ENCODE data around the gene PODXL2.
A peak's percentile ranks its signal among the peaks of the same experiment; 100 is the strongest.
"Not testable (repeated sequence)": the region's sequence is repeated elsewhere in the genome, so short reads cannot be mapped to it uniquely, and the experiment has no call there.

Gene PODXL2

DNA sequence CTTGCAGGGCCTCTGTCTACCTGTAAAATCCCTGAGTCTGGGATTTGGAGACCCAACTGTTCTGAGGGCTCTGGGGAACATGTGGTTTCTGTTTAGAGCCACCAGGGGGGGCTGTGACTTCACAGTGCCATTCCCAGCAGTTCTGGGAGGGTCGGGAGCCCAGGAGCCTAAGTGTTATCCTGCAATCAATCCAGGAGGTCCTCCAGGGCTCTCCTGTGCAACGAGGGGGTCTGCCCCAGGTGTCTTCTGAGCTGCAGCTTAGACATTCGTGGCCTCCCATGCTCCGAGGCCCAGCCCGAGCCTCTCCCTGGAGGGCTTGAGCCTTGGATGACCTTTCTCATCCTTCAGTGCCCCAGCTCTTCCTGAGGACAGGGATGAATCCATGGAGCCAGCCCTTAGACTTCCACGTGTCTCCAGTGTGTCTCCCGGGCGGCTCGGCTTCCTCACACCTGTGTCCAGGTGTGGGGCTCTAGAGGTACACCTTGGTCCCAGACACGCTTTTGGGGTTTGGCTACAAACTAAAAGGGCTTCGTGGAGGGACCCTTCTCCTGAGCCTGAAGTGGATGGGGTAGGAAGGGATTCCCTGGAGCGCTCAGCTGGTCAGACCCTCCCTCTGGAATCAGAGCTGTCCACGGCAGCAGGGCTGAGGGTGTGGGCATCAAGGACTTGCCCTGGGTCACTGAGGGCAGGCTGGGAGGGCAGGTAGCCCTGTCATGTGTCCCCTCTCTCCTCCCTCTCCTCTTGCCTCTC, 23.4 kb downstream of the PODXL2 start:
- H4K20me1 ChIP-seq, result no peaks in the 10 kb centered on the region
- no peak overlapping the region for H3K4me3 ChIP-seq
- H3K27ac ChIP-seq, result no peak overlapping the region
- peaks cover 0 to 7% (median 2%) of the 10 kb centered on the region in 10 experiments; a peak in 5 of 20 replicates for H3K4me1 ChIP-seq
- no peak overlapping the region for H3K4me2 ChIP-seq
- H3K27me3 ChIP-seq, result peaks cover 0 to 7% (median 0%) of the 10 kb centered on the region in 11 experiments; a peak in 4 of 22 replicates
- H3K9me3 ChIP-seq (replicated peaks in 1 of 11), result no peaks in the 10 kb centered on the region
- H3K36me3 ChIP-seq, result no peaks in the 10 kb centered on the region
- H3K9ac ChIP-seq, result peak overlapping the region in 1 of 11 experiments; percentile 12; a peak in 1 of 22 replicates
- TF ChIP-seq Cebpa-rat (IDR thresholded peaks at IDR 0.05), result no peak

- Histone ChIP-seq H3K4me1 (peaks cover 0 to 7% (median 2%) of the 10 kb centered on the region in 10 experiments; a peak in 5 of 20 replicates), H4K20me1 (no peaks in the 10 kb centered on the region), H3K27ac (no peak overlapping the region), H3K9ac (no peak overlapping the region), H3K4me2 (no peak overlapping the region), H3K4me3 (no peak overlapping the region), H3K9me3 (replicated peaks in 1 of 11) (no peaks in the 10 kb centered on the region), H3K27me3 (peaks cover 0 to 7% (median 0%) of the 10 kb centered on the region in 11 experiments; a peak in 4 of 22 replicates), H3K36me3 (no peaks in the 10 kb centered on the region)
- no peak for TF ChIP-seq Cebpa-rat (IDR thresholded peaks at IDR 0.05)
Observed at GRCh38 chr3:127654374-127654773, 25.4 kb downstream of the PODXL2 start.

DNA sequence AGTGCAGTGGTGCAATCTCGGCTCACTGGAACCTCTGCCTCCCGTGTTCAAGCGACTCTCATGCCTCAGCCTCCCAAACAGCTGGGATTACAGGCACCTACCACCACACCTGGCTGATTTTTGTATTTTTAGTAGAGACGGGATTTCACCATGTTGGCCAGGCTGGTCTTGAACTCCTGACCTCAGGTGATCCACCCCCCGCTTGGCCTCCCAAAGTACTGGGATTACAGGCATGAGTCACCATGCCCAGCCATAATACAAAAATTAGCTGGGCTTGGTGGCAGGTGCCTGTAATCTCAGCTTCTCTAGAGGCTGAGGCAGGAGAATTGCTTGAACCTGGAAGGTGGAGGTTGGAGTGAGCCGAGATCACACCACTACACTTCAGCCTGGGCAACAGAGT, 26.0 kb downstream of the PODXL2 start:
- H3K27me3 ChIP-seq; H3K9ac ChIP-seq; H3K27ac ChIP-seq; H4K20me1 ChIP-seq; H3K4me2 ChIP-seq; H3K4me1 ChIP-seq; H3K36me3 ChIP-seq; H3K9me3 ChIP-seq (replicated peaks in 1 of 11); H3K4me3 ChIP-seq: not testable (repeated sequence)

DNA sequence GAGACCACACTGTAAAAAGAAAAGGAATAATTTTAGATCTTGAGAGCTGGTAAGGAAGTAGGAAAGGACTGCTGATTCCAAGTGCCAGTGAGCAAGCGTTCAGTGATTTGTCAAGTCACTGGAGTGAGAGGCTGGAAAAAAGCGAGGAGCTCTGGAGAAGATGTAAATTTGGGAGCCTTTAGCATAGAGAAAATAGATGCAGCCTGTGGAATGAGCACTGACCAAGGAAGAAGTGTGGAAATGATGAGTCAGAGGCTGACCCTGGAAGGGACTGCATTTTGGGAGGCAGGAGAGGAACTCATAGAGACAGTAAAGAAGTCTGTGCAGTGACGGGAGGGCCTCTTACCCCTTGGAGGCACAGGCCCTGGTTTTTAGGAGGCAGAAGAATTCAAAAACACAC, 26.7 kb downstream of the PODXL2 start:
- Histone ChIP-seq H3K4me2 (peak overlapping the region in 3 of 11 experiments; percentile 2 to 31 (median 23); a peak in 2 of 22 replicates), H3K9ac (no peak overlapping the region), H3K4me3 (no peak overlapping the region), H4K20me1 (no peaks in the 10 kb centered on the region), H3K27me3 (peaks cover 0 to 7% (median 0%) of the 10 kb centered on the region in 11 experiments; a peak in 4 of 22 replicates), H3K27ac (no peak overlapping the region), H3K4me1 (peaks cover 6 to 15% (median 11%) of the 10 kb centered on the region in 10 experiments), H3K9me3 (replicated peaks in 1 of 11) (no peaks in the 10 kb centered on the region), H3K36me3 (no peaks in the 10 kb centered on the region)
- no peak for TF ChIP-seq Cebpa-rat (IDR thresholded peaks at IDR 0.05)

DNA sequence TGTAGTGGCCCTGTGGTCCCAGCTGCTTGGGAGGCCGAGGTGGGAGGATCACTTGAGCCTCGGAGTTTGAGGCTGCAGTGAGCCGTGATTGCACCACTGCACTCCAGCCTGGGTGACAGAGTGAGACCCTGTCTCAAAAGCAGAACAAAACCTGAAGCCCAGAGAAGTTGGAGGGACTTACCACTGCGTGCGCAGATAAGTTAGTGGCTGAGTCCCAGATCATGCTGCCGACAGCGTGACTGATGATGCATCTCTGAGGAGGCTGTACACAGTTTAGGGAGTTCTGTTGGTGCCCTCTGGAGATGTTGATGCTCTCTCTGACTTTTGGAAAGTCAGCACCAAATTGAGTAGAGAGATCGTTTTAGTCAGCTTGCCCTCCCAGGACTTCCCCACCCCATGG, 27.9 kb downstream of the PODXL2 start:
- Histone ChIP-seq H3K4me1 (peaks cover 11 to 20% (median 16%) of the 10 kb centered on the region in 10 experiments), H4K20me1 (no peaks in the 10 kb centered on the region), H3K36me3 (no peaks in the 10 kb centered on the region), H3K9me3 (replicated peaks in 1 of 11) (no peaks in the 10 kb centered on the region), H3K27me3 (peaks cover 0 to 7% (median 0%) of the 10 kb centered on the region in 11 experiments; a peak in 4 of 22 replicates), H3K27ac (no peak overlapping the region), H3K4me2 (no peak overlapping the region), H3K9ac (no peak overlapping the region), H3K4me3 (no peak overlapping the region)
- no peak for TF ChIP-seq Cebpa-rat (IDR thresholded peaks at IDR 0.05)

GRCh38 chr3:127658234-127658633, 29.2 kb downstream of the PODXL2 start:
- H3K4me1 ChIP-seq, result peaks cover 11 to 20% (median 16%) of the 10 kb centered on the region in 10 experiments
- no peak overlapping the region for H3K4me3 ChIP-seq
- no peak overlapping the region for H3K9ac ChIP-seq
- no peak overlapping the region for H3K4me2 ChIP-seq
- no peaks in the 10 kb centered on the region for H4K20me1 ChIP-seq
- H3K27ac ChIP-seq, result no peak overlapping the region
- H3K9me3 ChIP-seq (replicated peaks in 1 of 11), result no peaks in the 10 kb centered on the region
- no peaks in the 10 kb centered on the region for H3K36me3 ChIP-seq
- no peak for TF ChIP-seq Cebpa-rat (IDR thresholded peaks at IDR 0.05)
- H3K27me3 ChIP-seq, result peaks cover 0 to 7% (median 0%) of the 10 kb centered on the region in 11 experiments; a peak in 4 of 22 replicates

GRCh38 chr3:127660621-127661251, 31.8 kb downstream of the PODXL2 start:
- Histone ChIP-seq H3K9ac (peak overlapping the region in 2 of 11 experiments; percentile 6 to 41; a peak in 2 of 22 replicates), H3K4me3 (no peak overlapping the region), H3K27me3 (no peaks in the 10 kb centered on the region), H3K27ac (no peak overlapping the region; a peak in 1 of 22 replicates), H3K9me3 (replicated peaks in 1 of 11) (no peaks in the 10 kb centered on the region), H3K36me3 (no peaks in the 10 kb centered on the region), H4K20me1 (no peaks in the 10 kb centered on the region), H3K4me2 (peak overlapping the region; percentile 50 to 80 (median 69)), H3K4me1 (peaks cover 11 to 20% (median 14%) of the 10 kb centered on the region in 10 experiments)
- no peak for TF ChIP-seq Cebpa-rat (IDR thresholded peaks at IDR 0.05)

GRCh38 chr3:127661600-127661999, 32.6 kb downstream of the PODXL2 start:
- no peak overlapping the region for H3K27ac ChIP-seq
- H3K4me1 ChIP-seq, result peaks cover 9 to 20% (median 13%) of the 10 kb centered on the region in 10 experiments
- no peak for TF ChIP-seq Cebpa-rat (IDR thresholded peaks at IDR 0.05)
- no peak overlapping the region for H3K4me3 ChIP-seq
- H3K9me3 ChIP-seq (replicated peaks in 1 of 11), result no peaks in the 10 kb centered on the region
- no peaks in the 10 kb centered on the region for H3K36me3 ChIP-seq
- no peaks in the 10 kb centered on the region for H4K20me1 ChIP-seq
- no peak overlapping the region for H3K9ac ChIP-seq
- H3K27me3 ChIP-seq, result no peaks in the 10 kb centered on the region
- peak overlapping the region in 1 of 11 experiments; percentile 78; a peak in 2 of 22 replicates for H3K4me2 ChIP-seq

DNA sequence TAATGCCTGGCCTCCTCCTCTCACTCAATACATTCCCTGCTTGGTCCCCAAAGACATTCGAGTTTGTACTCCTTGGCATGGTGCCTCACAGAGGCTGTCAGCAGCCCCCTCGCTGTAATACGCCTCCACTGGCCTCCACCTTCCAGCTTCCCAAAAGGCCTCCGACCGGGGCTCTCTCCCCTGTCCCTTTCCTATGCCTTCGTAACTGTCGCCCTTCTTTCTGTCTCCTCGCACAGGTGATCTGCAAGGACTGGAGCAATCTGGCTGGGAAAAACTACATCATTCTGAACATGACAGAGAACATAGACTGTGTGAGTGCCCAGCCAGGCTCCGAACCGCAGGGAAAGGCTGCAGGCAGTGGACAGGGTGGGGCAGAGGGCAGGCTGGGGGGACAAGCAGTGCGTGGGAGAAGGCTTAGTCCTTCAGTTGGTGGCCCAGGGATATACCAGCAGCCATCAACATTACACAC, 33.0 kb downstream of the PODXL2 start:
- H3K27me3 ChIP-seq, result no peaks in the 10 kb centered on the region
- no peaks in the 10 kb centered on the region for H4K20me1 ChIP-seq

More for the DNA sequence above, 33.0 kb downstream of the PODXL2 start:
- no peak for TF ChIP-seq Cebpa-rat (IDR thresholded peaks at IDR 0.05)
- H3K36me3 ChIP-seq, result no peaks in the 10 kb centered on the region
- no peak overlapping the region for H3K4me3 ChIP-seq
- H3K9ac ChIP-seq, result no peak overlapping the region
- no peak overlapping the region for H3K4me2 ChIP-seq
- no peak overlapping the region for H3K27ac ChIP-seq
- peaks cover 9 to 20% (median 13%) of the 10 kb centered on the region in 10 experiments for H3K4me1 ChIP-seq
- no peaks in the 10 kb centered on the region for H3K9me3 ChIP-seq (replicated peaks in 1 of 11)

Measured in BLaER1 treated with 17β-estradiol and CSF1 and Interleukin-3, amounts not matched to agents 10 nM and 100 nM (cell line).